H1 (cell line): ENCODE measurements around the gene TMEM121B. TPM values are rescaled to one million over a fixed set of nuclear protein-coding genes. Genes with fewer than 3 reads are reported as not detected.

Experiments
- CTCF ChIA-PET: fragments of 300-600 bp; sonication (Branson Sonifier 250); formaldehyde crosslinking; loops from one replicate; lab custom pipeline; 2021; ENCODE audit not compliant: partially characterized antibody; lab: Charles Lee
- POLR2A ChIA-PET: fragments of 300-600 bp; sonication (Branson Sonifier 250); formaldehyde crosslinking; loops from one replicate; lab custom pipeline; 2021; ENCODE audit warnings: inconsistent platforms; ENCODE audit not compliant: partially characterized antibody; lab: Charles Lee
- DNase-seq, 2 experiments: peaks; one replicate each; pipeline versions ENCODE4 v3.0.0 to v3.0.0-alpha.2; 2010 to 2022; ENCODE audit warnings: low spot score in 2 of 2, low read depth in 1 of 2, mixed read lengths in 1 of 2
- FAIRE-seq: peaks from 2 replicates; lab custom pipeline; 2011; peaks lifted over from hg19 to GRCh38; lab: Jason Lieb, UNC
- H2AFZ ChIP-seq: 2 replicates; pipeline ENCODE4 v1.8.1; 2012; ENCODE audit warnings: low read length, inconsistent platforms
- H2AK5ac ChIP-seq: 2 replicates; pipeline ENCODE4 v1.6.1; 2013; ENCODE audit warnings: low read depth, low read length
- H2BK120ac ChIP-seq: replicated peaks from 2 replicates; pipeline ENCODE3; 2013; ENCODE audit warnings: low read depth, low read length, inconsistent platforms
- H2BK12ac ChIP-seq: 2 replicates; pipeline ENCODE4 v1.6.1; 2013; ENCODE audit warnings: low read depth, low read length
- H2BK15ac ChIP-seq: 2 replicates; pipeline ENCODE4 v1.6.1; 2013; ENCODE audit warnings: low read length
- H2BK20ac ChIP-seq: 2 replicates; pipeline ENCODE4 v1.6.1; 2013; ENCODE audit warnings: low read length
- H2BK5ac ChIP-seq: 2 replicates; pipeline ENCODE4 v1.6.1; 2013; ENCODE audit warnings: low read depth, low read length
- H3K14ac ChIP-seq: 2 replicates; pipeline ENCODE4 v1.6.1; 2013; ENCODE audit warnings: inconsistent platforms; ENCODE audit not compliant: insufficient read length
- H3K18ac ChIP-seq: 2 replicates; pipeline ENCODE4 v1.6.1; 2013; ENCODE audit warnings: low read length; ENCODE audit errors: extremely low read depth
- H3K23ac ChIP-seq: 2 replicates; pipeline ENCODE4 v1.6.1; 2013; ENCODE audit warnings: inconsistent platforms; ENCODE audit not compliant: insufficient read length
- H3K23me2 ChIP-seq: 2 replicates; pipeline ENCODE4 v1.6.1; 2013; ENCODE audit warnings: low read depth, low read length
- H3K27ac ChIP-seq: 2 replicates; pipeline ENCODE4 v1.6.1; 2011; ENCODE audit warnings: low read depth, low read length, inconsistent platforms
- H3K27me3 ChIP-seq, 4 experiments: replicated peaks in 1 of 4; 1 replicate in 1 of 4; 2 replicates in 3 of 4; pipeline versions ENCODE4 v1.6.1 to v1.8.1; 2011 to 2013; ENCODE audit warnings: low read length in 3 of 4, mild to moderate bottlenecking in 3 of 4, inconsistent platforms in 2 of 4, mixed read lengths in 2 of 4, moderate library complexity in 1 of 4; ENCODE audit not compliant: control insufficient read depth in 3 of 4, insufficient read depth in 3 of 4; ENCODE audit errors: extremely low read depth in 1 of 4
- H3K36me3 ChIP-seq, 4 experiments: 2 replicates each; pipeline versions ENCODE4 v1.6.1 to v1.8.1; 2011 to 2013; ENCODE audit warnings: mild to moderate bottlenecking in 4 of 4, low read length in 3 of 4, moderate library complexity in 2 of 4, control low read depth in 1 of 4, inconsistent platforms in 1 of 4; ENCODE audit not compliant: insufficient read depth in 4 of 4, control insufficient read depth in 2 of 4
- H3K4ac ChIP-seq: replicated peaks from 2 replicates; pipeline ENCODE3; 2013; ENCODE audit warnings: low read length, low read depth, mixed read lengths, inconsistent platforms; ENCODE audit not compliant: insufficient read length
- H3K4me1 ChIP-seq, 4 experiments: replicated peaks in 1 of 4; 1 replicate in 1 of 4; 2 replicates in 3 of 4; pipeline versions ENCODE4 v1.6.1 to v1.8.1; 2011 to 2013; ENCODE audit warnings: low read length in 3 of 4, inconsistent platforms in 2 of 4, mixed read lengths in 1 of 4; ENCODE audit not compliant: insufficient read depth in 4 of 4, control insufficient read depth in 3 of 4
- H3K4me2 ChIP-seq, 2 experiments: 2 replicates each; pipeline versions ENCODE4 v1.6.1 to v1.8.1; 2011 to 2013; ENCODE audit warnings: low read depth in 2 of 2, low read length in 2 of 2, control low read depth in 1 of 2, inconsistent platforms in 1 of 2, mild to moderate bottlenecking in 1 of 2; ENCODE audit not compliant: insufficient read depth in 1 of 2
- H3K4me3 ChIP-seq, 4 experiments: fragments of 200-600, 300-600 bp in 1 of 4; sonication (generic), shearing (Covaris generic), sonication (Bioruptor Twin) in 1 of 4; 2 replicates each; pipeline versions ENCODE4 v1.5.1 to v1.8.1; 2011 to 2016; ENCODE audit warnings: low read length in 4 of 4, low read depth in 3 of 4, control low read depth in 2 of 4, inconsistent platforms in 2 of 4, mild to moderate bottlenecking in 2 of 4, mixed read lengths in 1 of 4, moderate library complexity in 1 of 4; ENCODE audit not compliant: insufficient read depth in 2 of 4; ENCODE audit errors: extremely low read depth in 1 of 4
- H3K56ac ChIP-seq: replicated peaks from 2 replicates; pipeline ENCODE3; 2013; ENCODE audit warnings: low read depth, mild to moderate bottlenecking, mixed read lengths, low read length, inconsistent platforms; ENCODE audit not compliant: insufficient read length
- H3K79me1 ChIP-seq: 2 replicates; pipeline ENCODE4 v1.6.1; 2013; ENCODE audit warnings: low read depth, low read length, control low read depth
- H3K79me2 ChIP-seq, 2 experiments: 2 replicates each; pipeline versions ENCODE4 v1.6.1 to v1.8.1; 2012 to 2013; ENCODE audit warnings: low read length in 2 of 2, mild to moderate bottlenecking in 2 of 2, inconsistent platforms in 1 of 2; ENCODE audit not compliant: insufficient read depth in 2 of 2, control insufficient read depth in 1 of 2
- H3K9ac ChIP-seq, 4 experiments: replicated peaks in 1 of 4; 1 replicate in 1 of 4; 2 replicates in 3 of 4; pipeline versions ENCODE4 v1.6.1 to v1.8.1; 2011 to 2013; ENCODE audit warnings: low read depth in 3 of 4, low read length in 3 of 4, control low read depth in 2 of 4, mild to moderate bottlenecking in 2 of 4, moderate library complexity in 2 of 4, inconsistent platforms in 1 of 4; ENCODE audit errors: extremely low read depth in 1 of 4
- H3K9me3 ChIP-seq, 2 experiments: 2 replicates each; pipeline versions ENCODE4 v1.6.1 to v1.8.1; 2012 to 2013; ENCODE audit warnings: mild to moderate bottlenecking in 2 of 2, moderate library complexity in 2 of 2, control low read depth in 1 of 2, inconsistent platforms in 1 of 2, low read depth in 1 of 2, low read length in 1 of 2, mixed read lengths in 1 of 2; ENCODE audit not compliant: insufficient read depth in 2 of 2
- H4K20me1 ChIP-seq, 2 experiments: replicated peaks in 1 of 2; 2 replicates each; pipeline versions ENCODE3 to v1.8.1; 2011 to 2013; ENCODE audit warnings: inconsistent platforms in 2 of 2, low read length in 2 of 2, mild to moderate bottlenecking in 1 of 2; ENCODE audit not compliant: insufficient read depth in 2 of 2, control insufficient read depth in 1 of 2
- H4K5ac ChIP-seq: 2 replicates; pipeline ENCODE4 v1.6.1; 2013; ENCODE audit warnings: low read length, low read depth, mixed read lengths, inconsistent platforms; ENCODE audit not compliant: insufficient read length
- H4K8ac ChIP-seq: 2 replicates; pipeline ENCODE4 v1.8.0; 2013; ENCODE audit warnings: mild to moderate bottlenecking, moderate library complexity, low read length, inconsistent platforms; ENCODE audit not compliant: insufficient read depth; ENCODE audit errors: extremely low read depth
- H4K91ac ChIP-seq: replicated peaks from 2 replicates; pipeline ENCODE3; 2013; ENCODE audit warnings: low read length, mixed read lengths, inconsistent platforms; ENCODE audit not compliant: insufficient read length
- NANOG ChIP-seq: IDR thresholded peaks from 2 replicates; pipeline ENCODE4 v1.6.1; 2011; ENCODE audit warnings: low read length, low read depth, mild to moderate bottlenecking, inconsistent platforms; ENCODE audit not compliant: insufficient read depth, poor library complexity, severe bottlenecking
- SUZ12 ChIP-seq: fragments of 200-600 bp; sonication (generic); IDR thresholded peaks from 2 replicates; pipeline ENCODE4 v1.6.1; 2012; ENCODE audit warnings: mild to moderate bottlenecking, inconsistent platforms, low read length, moderate library complexity, mixed read lengths
- WGBS, 2 experiments: shearing (Covaris generic) in 1 of 2; methylation state at CpG; one replicate each; pipeline versions ENCODE4 v1.1.6 to v1.1.7; 2013 to 2015; ENCODE audit warnings: low lambda C conversion rate in 2 of 2, mixed read lengths in 2 of 2, inconsistent platforms in 1 of 2, low coverage in 1 of 2, missing lambda C conversion rate in 1 of 2; ENCODE audit not compliant: insufficient replicate concordance in 2 of 2, insufficient coverage in 1 of 2, insufficient read length in 1 of 2; ENCODE audit errors: extremely low coverage in 1 of 2, missing lambda C conversion rate in 1 of 2; 5-methylcytosine and 5-hydroxymethylcytosine counted together
- polyA plus RNA-seq, 7 experiments: library from polyadenylated mRNA; depleted of rRNA in 3 of 7; stranded (reverse) in 5 of 7; unstranded in 2 of 7; fragments of >200 nt in 5 of 7; fragments of 200-250 nt in 2 of 7; gene quantifications; 1 replicate in 5 of 7; 2 replicates in 1 of 7; 4 replicates in 1 of 7; pipeline versions ENCODE4 v1.2.1 to v1.2.3, GENCODE V29; 2011 to 2013; ENCODE audit warnings: missing spikeins in 2 of 7, mixed read lengths in 2 of 7
- total RNA-seq: library from RNA; stranded (reverse); fragmentation: NEBNext Ultra II Directional; extraction: Animal tissue kit (Norgen Biotek cat#: 25700); gene quantifications from 2 replicates; pipeline ENCODE4 v1.2.1, GENCODE V29; 2021

TMEM121B gene
- total and polyA plus RNA-seq, 2 of the 8 experiments (the other 6 are each of a cell fraction or from before 2014, with no cell fraction given): 4.3 to 6.9 TPM

DNA sequence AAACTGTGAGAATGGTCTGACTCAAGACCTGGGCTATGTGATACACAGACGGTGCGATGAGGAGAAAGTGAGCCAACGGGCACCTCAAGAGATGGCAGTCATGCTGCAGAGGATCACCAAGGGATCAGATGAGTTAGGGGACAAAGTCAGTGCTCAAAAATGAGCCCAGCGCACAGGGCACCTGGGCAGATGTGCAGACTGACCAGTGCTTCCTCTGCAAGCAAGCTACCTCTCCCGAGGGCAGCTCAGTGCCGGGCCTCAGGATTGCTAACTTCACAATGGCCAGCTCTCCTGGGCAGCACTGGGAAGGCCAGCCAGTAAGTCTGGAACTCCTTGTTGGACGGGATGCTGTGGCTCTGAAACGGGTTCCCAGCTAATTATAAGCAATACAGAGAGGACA is 22.7 kb upstream of the TMEM121B start:
- no peak overlapping the region for H2BK120ac ChIP-seq
- no peak overlapping the region for H3K9ac ChIP-seq
- no peak overlapping the region for H2BK20ac ChIP-seq
- no peak overlapping the region for H3K18ac ChIP-seq
- H3K4me3 ChIP-seq: no peak overlapping the region
- no peak overlapping the region for H4K5ac ChIP-seq
- POLR2A ChIA-PET: interaction anchor here (0.6 to 1.0 kb wide), 3 partner anchors 10 to 89 kb away, joined by 3 to 4 read pairs (median 3); no protein-coding TSS in a partner anchor
- H3K23ac ChIP-seq: no peak overlapping the region
- peaks cover 7 to 35% (median 28%) of the 10 kb centered on the region in 4 experiments; a peak in 6 of 8 replicates for H3K36me3 ChIP-seq
- no peaks in the 10 kb centered on the region for H3K9me3 ChIP-seq
- FAIRE-seq (no peak), DNase-seq (no peak)
- peaks cover 8% of the 10 kb centered on the region for H3K79me1 ChIP-seq
- H4K8ac ChIP-seq: no peak overlapping the region; the same call in 1 of the 2 replicates
- no peaks in the 10 kb centered on the region for H3K23me2 ChIP-seq
- H4K91ac ChIP-seq: no peak overlapping the region
- peaks cover 4 to 20% of the 10 kb centered on the region in 2 experiments; a peak in 3 of 4 replicates for H3K79me2 ChIP-seq
- H3K27me3 ChIP-seq: no peaks in the 10 kb centered on the region
- no peak overlapping the region for H2BK15ac ChIP-seq
- no peaks in the 10 kb centered on the region for H3K4me1 ChIP-seq
- no peak overlapping the region for H3K14ac ChIP-seq
- no peak overlapping the region for H3K4ac ChIP-seq
- TF ChIP-seq SUZ12 (no peak), NANOG (no peak)
- no peak overlapping the region for H3K27ac ChIP-seq
- H2AFZ ChIP-seq: no peak overlapping the region
- H2BK12ac ChIP-seq: no peak overlapping the region
- H2BK5ac ChIP-seq: no peak overlapping the region
- peaks cover 2 to 18% of the 10 kb centered on the region in 2 experiments for H4K20me1 ChIP-seq
- no peak overlapping the region for H2AK5ac ChIP-seq
- H3K56ac ChIP-seq: no peak overlapping the region
- CTCF ChIA-PET: interaction anchor here (0.6 to 1.3 kb wide), 4 partner anchors 8 to 666 kb away, joined by 3 to 6 read pairs (median 4); no protein-coding TSS in a partner anchor
- WGBS, 2 experiments: 95% methylated on average over 8 of the region's 8 CpGs; no CpG with 5 or more reads in 1 of the 2 experiments
- no peak overlapping the region for H3K4me2 ChIP-seq
